ENCODE measurements around the gene MUC5B.
"Not testable (repeated sequence)": the region's sequence is repeated elsewhere in the genome, so short reads cannot be mapped to it uniquely, and the experiment has no call there.

Gene MUC5B, protein sequence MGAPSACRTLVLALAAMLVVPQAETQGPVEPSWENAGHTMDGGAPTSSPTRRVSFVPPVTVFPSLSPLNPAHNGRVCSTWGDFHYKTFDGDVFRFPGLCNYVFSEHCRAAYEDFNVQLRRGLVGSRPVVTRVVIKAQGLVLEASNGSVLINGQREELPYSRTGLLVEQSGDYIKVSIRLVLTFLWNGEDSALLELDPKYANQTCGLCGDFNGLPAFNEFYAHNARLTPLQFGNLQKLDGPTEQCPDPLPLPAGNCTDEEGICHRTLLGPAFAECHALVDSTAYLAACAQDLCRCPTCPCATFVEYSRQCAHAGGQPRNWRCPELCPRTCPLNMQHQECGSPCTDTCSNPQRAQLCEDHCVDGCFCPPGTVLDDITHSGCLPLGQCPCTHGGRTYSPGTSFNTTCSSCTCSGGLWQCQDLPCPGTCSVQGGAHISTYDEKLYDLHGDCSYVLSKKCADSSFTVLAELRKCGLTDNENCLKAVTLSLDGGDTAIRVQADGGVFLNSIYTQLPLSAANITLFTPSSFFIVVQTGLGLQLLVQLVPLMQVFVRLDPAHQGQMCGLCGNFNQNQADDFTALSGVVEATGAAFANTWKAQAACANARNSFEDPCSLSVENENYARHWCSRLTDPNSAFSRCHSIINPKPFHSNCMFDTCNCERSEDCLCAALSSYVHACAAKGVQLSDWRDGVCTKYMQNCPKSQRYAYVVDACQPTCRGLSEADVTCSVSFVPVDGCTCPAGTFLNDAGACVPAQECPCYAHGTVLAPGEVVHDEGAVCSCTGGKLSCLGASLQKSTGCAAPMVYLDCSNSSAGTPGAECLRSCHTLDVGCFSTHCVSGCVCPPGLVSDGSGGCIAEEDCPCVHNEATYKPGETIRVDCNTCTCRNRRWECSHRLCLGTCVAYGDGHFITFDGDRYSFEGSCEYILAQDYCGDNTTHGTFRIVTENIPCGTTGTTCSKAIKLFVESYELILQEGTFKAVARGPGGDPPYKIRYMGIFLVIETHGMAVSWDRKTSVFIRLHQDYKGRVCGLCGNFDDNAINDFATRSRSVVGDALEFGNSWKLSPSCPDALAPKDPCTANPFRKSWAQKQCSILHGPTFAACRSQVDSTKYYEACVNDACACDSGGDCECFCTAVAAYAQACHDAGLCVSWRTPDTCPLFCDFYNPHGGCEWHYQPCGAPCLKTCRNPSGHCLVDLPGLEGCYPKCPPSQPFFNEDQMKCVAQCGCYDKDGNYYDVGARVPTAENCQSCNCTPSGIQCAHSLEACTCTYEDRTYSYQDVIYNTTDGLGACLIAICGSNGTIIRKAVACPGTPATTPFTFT (N-terminal part only)

DNA sequence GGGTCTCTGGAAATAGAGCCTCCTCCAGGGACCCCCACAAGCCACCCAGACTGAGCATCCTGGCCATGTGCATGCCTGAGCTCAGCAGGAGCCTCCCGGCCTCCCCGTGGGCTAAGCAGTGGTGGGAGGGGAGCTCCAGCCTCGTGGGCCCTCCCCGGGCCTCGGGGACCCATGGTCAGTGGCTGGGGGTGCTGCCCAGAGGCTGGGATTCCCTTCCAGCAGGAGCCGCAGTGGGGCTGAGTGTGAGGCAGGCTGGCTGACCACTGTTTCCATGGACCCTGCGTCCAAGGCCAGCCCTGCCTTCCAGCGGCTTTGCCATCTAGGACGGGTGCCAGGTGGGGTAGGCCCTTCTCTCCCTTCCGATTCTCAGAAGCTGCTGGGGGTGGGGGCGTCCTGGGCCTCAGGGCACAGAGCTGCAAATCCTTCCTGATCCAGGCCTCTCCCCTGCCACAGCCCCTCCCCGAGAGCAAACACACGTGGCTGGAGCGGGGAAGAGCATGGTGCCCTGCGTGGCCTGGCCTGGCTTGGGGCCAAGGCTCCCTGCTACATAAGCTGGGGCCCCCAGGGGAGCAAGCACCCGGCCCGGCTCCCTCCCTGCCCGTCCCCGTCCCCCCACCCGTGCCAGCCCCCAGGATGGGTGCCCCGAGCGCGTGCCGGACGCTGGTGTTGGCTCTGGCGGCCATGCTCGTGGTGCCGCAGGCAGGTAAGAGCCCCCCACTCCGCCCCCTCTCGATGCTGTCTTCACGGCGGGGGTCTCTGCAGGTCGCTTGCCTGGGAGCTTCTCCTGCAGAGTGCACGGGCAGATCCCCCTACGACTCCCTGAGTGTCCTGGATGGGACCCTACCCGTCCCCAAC is at the start of gene MUC5B:
Gene MUC5B, plus strand, starts transcription at position 576 of the 855 bp plus-strand sequence. Its CDS starts 58 bp downstream, at position 634.
- TF ChIP-seq, protein P1, sequence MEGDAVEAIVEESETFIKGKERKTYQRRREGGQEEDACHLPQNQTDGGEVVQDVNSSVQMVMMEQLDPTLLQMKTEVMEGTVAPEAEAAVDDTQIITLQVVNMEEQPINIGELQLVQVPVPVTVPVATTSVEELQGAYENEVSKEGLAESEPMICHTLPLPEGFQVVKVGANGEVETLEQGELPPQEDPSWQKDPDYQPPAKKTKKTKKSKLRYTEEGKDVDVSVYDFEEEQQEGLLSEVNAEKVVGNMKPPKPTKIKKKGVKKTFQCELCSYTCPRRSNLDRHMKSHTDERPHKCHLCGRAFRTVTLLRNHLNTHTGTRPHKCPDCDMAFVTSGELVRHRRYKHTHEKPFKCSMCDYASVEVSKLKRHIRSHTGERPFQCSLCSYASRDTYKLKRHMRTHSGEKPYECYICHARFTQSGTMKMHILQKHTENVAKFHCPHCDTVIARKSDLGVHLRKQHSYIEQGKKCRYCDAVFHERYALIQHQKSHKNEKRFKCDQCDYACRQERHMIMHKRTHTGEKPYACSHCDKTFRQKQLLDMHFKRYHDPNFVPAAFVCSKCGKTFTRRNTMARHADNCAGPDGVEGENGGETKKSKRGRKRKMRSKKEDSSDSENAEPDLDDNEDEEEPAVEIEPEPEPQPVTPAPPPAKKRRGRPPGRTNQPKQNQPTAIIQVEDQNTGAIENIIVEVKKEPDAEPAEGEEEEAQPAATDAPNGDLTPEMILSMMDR (IDR thresholded peaks at IDR 0.05; ENCODE audit: insufficient read depth, low read length, poor library complexity, severe bottlenecking): no peak
- DNase-seq (ENCODE audit: extremely low read depth, insufficient read length): no peak
- Histone ChIP-seq H3K36me3 (ENCODE audit: control insufficient read depth, insufficient read depth, low read length) (no peaks in the 10 kb centered on the region), H3K27me3 (replicated peaks; ENCODE audit: control insufficient read depth, insufficient read depth, low read length) (no peaks in the 10 kb centered on the region), H3K4me3 (replicated peaks; ENCODE audit: low read depth, low read length) (no peak within 1 kb of the TSS)

DNA sequence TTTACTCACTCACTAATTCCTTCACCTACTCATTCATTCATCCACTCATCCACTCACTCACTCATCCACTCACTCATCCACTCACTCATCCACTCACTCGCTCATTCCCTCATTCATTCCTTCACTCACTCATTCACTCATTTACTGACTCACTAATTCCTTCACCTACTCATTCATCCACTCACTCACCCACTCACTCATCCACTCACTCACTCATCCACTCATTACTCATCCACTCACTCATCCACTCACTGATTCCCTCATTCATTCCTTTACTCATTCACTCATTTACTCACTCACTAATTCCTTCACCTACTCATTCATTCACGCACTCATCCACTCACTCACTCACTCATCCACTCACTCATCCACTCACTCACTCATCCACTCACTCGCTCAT is 49.5 kb upstream of the MUC5B start:
- H3K36me3 ChIP-seq (ENCODE audit: control insufficient read depth, insufficient read depth, low read length); H3K4me3 ChIP-seq (replicated peaks; ENCODE audit: low read depth, low read length); H3K27me3 ChIP-seq (replicated peaks; ENCODE audit: control insufficient read depth, insufficient read depth, low read length); DNase-seq (ENCODE audit: extremely low read depth, insufficient read length): not testable (repeated sequence)

DNA sequence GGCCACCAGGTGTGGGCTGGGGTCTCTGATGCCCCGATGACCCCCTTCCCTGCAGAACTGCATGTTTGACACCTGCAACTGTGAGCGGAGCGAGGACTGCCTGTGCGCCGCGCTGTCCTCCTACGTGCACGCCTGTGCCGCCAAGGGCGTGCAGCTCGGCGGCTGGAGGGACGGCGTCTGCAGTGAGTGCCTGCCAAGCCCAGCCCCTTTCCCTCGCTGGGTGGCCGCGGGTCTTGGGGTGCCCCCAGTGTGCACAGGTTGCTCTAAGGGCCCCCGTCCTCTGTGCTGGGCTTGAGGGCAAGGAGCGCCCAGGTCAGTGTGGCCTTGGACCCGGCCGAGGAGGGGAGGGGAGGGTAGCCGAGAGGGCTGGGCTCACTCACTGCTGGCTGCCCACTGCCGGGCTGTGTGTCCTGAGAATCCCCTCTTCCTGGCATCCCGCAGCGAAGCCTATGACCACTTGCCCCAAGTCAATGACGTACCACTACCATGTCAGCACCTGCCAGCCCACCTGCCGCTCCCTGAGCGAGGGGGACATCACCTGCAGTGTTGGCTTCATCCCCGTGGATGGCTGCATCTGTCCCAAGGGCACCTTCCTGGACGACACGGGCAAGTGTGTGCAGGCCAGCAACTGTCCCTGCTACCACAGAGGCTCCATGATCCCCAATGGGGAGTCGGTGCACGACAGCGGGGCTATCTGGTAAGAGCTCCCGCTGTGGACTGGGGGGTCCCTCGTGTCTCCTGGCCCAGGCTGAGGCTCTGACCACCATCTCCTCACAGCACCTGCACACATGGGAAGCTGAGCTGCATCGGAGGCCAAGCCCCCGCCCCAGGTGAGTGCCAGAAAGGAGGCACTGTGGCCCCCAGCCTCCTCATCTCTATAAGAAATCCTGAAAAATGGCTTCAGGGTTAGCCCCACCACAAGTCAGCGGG is 48.2 kb upstream of the MUC5B start:
- DNase-seq (ENCODE audit: extremely low read depth, insufficient read length): peak; percentile 2
- H3K36me3 ChIP-seq (ENCODE audit: control insufficient read depth, insufficient read depth, low read length): no peaks in the 10 kb centered on the region
- no peaks in the 10 kb centered on the region for H3K27me3 ChIP-seq (replicated peaks; ENCODE audit: control insufficient read depth, insufficient read depth, low read length)
- H3K4me3 ChIP-seq (replicated peaks; ENCODE audit: low read depth, low read length): no peak overlapping the region
- TF ChIP-seq, protein P1 (IDR thresholded peaks at IDR 0.05; ENCODE audit: insufficient read depth, low read length, poor library complexity, severe bottlenecking): no peak

DNA sequence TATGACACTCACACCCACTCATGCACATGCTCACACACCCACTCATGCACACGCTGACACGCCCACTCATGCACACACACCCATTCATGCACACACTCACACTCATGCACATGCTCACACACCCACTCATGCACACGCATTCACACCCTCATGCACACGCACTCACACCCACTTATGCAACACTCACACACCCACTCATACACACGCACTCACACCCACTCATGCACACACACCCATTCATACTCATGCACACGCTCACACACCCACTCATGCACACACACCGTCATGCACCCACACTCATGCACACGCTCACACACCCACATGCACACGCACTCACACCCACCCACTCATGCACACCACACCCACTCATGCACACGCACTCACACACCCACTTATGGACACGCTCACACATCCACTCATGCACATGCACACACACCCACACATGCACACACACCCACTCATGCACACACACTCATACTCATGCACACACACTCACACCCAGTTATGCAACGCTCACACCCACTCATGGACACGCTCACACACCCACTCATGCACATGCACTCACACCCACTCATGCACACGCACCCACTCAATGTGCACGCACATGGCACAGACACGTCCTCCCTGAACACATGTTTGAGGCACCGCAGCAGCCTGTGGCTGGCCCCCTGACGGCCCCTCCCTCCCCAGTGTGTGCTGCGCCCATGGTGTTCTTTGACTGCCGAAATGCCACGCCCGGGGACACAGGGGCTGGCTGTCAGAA is 47.2 kb upstream of the MUC5B start:
- H3K36me3 ChIP-seq (ENCODE audit: control insufficient read depth, insufficient read depth, low read length): no peaks in the 10 kb centered on the region
- peak; percentile 3 for DNase-seq (ENCODE audit: extremely low read depth, insufficient read length)
- H3K4me3 ChIP-seq (replicated peaks; ENCODE audit: low read depth, low read length): no peak overlapping the region
- TF ChIP-seq, protein P1 (IDR thresholded peaks at IDR 0.05; ENCODE audit: insufficient read depth, low read length, poor library complexity, severe bottlenecking): no peak
- no peaks in the 10 kb centered on the region for H3K27me3 ChIP-seq (replicated peaks; ENCODE audit: control insufficient read depth, insufficient read depth, low read length)

Measured in GM06990 (cell line).